ENCODE data around the gene OGT. TPM values are rescaled to one million over a fixed set of nuclear protein-coding genes. Genes with fewer than 3 reads are reported as not detected.
A peak's percentile ranks its signal among the peaks of the same experiment; 100 is the strongest.

The OGT gene
- total and polyA plus RNA-seq, 10 of the 15 experiments (the other 5 are each of a cell fraction or from before 2014, with no cell fraction given) = 38.2 to 671 (median 107) TPM

DNA sequence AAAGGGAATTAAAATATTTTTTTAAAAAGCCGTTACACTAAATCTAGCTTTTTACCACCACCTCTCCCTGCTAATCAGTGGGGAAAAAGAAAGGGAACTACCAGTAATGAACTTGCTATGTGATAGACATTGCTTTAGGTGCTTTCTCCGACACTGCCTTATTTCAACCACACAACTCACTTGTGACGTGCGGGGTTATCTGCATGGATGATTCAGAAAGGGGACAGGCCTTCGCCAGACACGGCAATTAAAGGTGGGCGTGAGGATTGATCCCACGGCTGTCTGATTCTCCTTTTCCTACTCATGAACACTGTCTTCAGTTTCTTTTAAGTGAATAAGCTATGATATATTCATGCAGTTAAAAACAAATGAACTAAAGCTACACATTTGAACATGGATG lies 86.3 kb downstream of the OGT start:
- H3K4me2 ChIP-seq (ENCODE audit: control insufficient read depth, insufficient read depth) = peak overlapping the region; percentile 80
- H2AFZ ChIP-seq (ENCODE audit: control insufficient read depth, low read depth, low read length) = no peak overlapping the region
- H3K9ac ChIP-seq (ENCODE audit: control insufficient read depth, insufficient read depth, low read length) = peak overlapping the region; percentile 65
- DNase-seq (ENCODE audit: low read depth, low spot score) = no peak
- H3K27ac ChIP-seq (ENCODE audit: control insufficient read depth, insufficient read depth) = peak overlapping the region; percentile 90
- no TSS peak for BruUV-seq (replicated peaks)
- peaks cover 22% of the 10 kb centered on the region for H3K79me2 ChIP-seq (ENCODE audit: control insufficient read depth, insufficient read depth, low read length)
- intact Hi-C loops (cut with micrococcal nuclease; ENCODE audit: unreplicated experiment) (loop anchor here (5.0 kb wide), 1 partner anchor 77 kb away; no protein-coding TSS in a partner anchor), in situ Hi-C loops (cut with MboI) (loop anchor here (5.0 kb wide), 1 partner anchor 33 kb away; no protein-coding TSS in a partner anchor)
- no peaks in the 10 kb centered on the region for H4K20me1 ChIP-seq (ENCODE audit: control insufficient read depth, insufficient read depth)
- no peak for FAIRE-seq
- SMC1A ChIA-PET (ENCODE audit: uncharacterized antibody, unreplicated experiment) = interaction anchor here (0.6 to 9.3 kb wide), 11 partner anchors 10 to 104 kb away, joined by 3 to 119 read pairs (median 4); partner anchors contain the start of gene OGT
- no peaks in the 10 kb centered on the region for H3K27me3 ChIP-seq (replicated peaks in 1 of 2; ENCODE audit: control insufficient read depth in 2 of 2, insufficient read depth in 2 of 2, low read length in 1 of 2)
- no peak overlapping the region for H3K4me3 ChIP-seq
- peak; percentile 39 for ATAC-seq
- WGBS (ENCODE audit: insufficient coverage, insufficient replicate concordance, low lambda C conversion rate, missing lambda C conversion rate) = 56% methylated on average over 8 of the region's 8 CpGs
- RAD21 ChIA-PET (ENCODE audit: unreplicated experiment) = interaction anchor here (0.9 to 3.8 kb wide), 9 partner anchors 14 to 88 kb away, joined by 3 to 24 read pairs (median 9); no protein-coding TSS in a partner anchor
- POLR2A ChIA-PET = interaction anchor here (1.5 to 2.4 kb wide), 4 partner anchors 10 to 85 kb away, joined by 4 to 10 read pairs (median 8); no protein-coding TSS in a partner anchor
- H3K36me3 ChIP-seq (ENCODE audit: control insufficient read depth in 2 of 2, insufficient read depth in 2 of 2, low read length in 1 of 2) = peaks cover 0 to 3% of the 10 kb centered on the region in 2 experiments; a peak in 2 of 4 replicates
- CTCF ChIA-PET = interaction anchor here (0.7 to 3.4 kb wide), 8 partner anchors 8 to 106 kb away, joined by 3 to 24 read pairs (median 4); no protein-coding TSS in a partner anchor
- no peaks in the 10 kb centered on the region; the same call in 1 of the 3 replicates for H3K9me3 ChIP-seq (replicated peaks; ENCODE audit: control insufficient read depth, insufficient read depth, low read length)
- peaks cover 48% of the 10 kb centered on the region for H3K4me1 ChIP-seq (ENCODE audit: control insufficient read depth, insufficient read depth, low read length)
- TF ChIP-seq, protein P1, sequence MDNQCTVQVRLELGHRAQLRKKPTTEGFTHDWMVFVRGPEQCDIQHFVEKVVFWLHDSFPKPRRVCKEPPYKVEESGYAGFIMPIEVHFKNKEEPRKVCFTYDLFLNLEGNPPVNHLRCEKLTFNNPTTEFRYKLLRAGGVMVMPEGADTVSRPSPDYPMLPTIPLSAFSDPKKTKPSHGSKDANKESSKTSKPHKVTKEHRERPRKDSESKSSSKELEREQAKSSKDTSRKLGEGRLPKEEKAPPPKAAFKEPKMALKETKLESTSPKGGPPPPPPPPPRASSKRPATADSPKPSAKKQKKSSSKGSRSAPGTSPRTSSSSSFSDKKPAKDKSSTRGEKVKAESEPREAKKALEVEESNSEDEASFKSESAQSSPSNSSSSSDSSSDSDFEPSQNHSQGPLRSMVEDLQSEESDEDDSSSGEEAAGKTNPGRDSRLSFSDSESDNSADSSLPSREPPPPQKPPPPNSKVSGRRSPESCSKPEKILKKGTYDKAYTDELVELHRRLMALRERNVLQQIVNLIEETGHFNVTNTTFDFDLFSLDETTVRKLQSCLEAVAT (IDR thresholded peaks at IDR 0.05) = no peak
- TF ChIP-seq ZNF24 (IDR thresholded peaks at IDR 0.05) = no peak
- TF ChIP-seq EED (IDR thresholded peaks at IDR 0.05; ENCODE audit: low read depth) = peak; percentile 55
- TF ChIP-seq DPF2 (IDR thresholded peaks at IDR 0.05) = 0 out of 2 replicates have a peak, but pooled peaks have one; percentile 11
- TF ChIP-seq ZNF217 (IDR thresholded peaks at IDR 0.05) = no peak
- no peak for TF ChIP-seq MTA3 (IDR thresholded peaks at IDR 0.05; ENCODE audit: borderline replicate concordance, low read length)
- peak; percentile 36; the same call in 1 of the 2 replicates for TF ChIP-seq CHD2 (IDR thresholded peaks at IDR 0.05; ENCODE audit: borderline replicate concordance, low read depth, low read length)
- no peak for TF ChIP-seq NBN (IDR thresholded peaks at IDR 0.05)
- TF ChIP-seq MYC (IDR thresholded peaks at IDR 0.05; ENCODE audit: insufficient read depth, insufficient read length, insufficient replicate concordance, low read length, severe bottlenecking) = no peak
- TF ChIP-seq CBFB (IDR thresholded peaks at IDR 0.05; ENCODE audit: low read depth) = 0 out of 2 replicates have a peak, but pooled peaks have one; percentile 19
- peak; percentile 53 for TF ChIP-seq IKZF1 (conservative IDR thresholded peaks at IDR 0.05)
- TF ChIP-seq, protein P2, sequence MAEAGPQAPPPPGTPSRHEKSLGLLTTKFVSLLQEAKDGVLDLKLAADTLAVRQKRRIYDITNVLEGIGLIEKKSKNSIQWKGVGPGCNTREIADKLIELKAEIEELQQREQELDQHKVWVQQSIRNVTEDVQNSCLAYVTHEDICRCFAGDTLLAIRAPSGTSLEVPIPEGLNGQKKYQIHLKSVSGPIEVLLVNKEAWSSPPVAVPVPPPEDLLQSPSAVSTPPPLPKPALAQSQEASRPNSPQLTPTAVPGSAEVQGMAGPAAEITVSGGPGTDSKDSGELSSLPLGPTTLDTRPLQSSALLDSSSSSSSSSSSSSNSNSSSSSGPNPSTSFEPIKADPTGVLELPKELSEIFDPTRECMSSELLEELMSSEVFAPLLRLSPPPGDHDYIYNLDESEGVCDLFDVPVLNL (IDR thresholded peaks at IDR 0.05; ENCODE audit: low read depth, low read length) = no peak
- TF ChIP-seq, protein P3, sequence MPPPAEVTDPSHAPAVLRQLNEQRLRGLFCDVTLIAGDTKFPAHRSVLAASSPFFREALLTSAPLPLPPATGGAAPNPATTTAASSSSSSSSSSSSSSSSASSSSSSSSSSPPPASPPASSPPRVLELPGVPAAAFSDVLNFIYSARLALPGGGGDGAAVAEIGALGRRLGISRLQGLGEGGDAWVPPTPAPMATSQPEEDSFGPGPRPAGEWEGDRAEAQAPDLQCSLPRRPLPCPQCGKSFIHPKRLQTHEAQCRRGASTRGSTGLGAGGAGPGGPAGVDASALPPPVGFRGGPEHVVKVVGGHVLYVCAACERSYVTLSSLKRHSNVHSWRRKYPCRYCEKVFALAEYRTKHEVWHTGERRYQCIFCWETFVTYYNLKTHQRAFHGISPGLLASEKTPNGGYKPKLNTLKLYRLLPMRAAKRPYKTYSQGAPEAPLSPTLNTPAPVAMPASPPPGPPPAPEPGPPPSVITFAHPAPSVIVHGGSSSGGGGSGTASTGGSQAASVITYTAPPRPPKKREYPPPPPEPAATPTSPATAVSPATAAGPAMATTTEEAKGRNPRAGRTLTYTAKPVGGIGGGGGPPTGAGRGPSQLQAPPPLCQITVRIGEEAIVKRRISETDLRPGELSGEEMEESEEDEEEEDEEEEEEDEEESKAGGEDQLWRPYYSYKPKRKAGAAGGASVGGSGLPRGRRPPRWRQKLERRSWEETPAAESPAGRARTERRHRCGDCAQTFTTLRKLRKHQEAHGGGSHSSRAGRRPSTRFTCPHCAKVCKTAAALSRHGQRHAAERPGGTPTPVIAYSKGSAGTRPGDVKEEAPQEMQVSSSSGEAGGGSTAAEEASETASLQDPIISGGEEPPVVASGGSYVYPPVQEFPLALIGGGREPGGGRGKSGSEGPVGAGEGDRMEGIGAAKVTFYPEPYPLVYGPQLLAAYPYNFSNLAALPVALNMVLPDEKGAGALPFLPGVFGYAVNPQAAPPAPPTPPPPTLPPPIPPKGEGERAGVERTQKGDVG (CRISPR knock-in tag; IDR thresholded peaks at IDR 0.05) = no peak
- TF ChIP-seq, protein P4, sequence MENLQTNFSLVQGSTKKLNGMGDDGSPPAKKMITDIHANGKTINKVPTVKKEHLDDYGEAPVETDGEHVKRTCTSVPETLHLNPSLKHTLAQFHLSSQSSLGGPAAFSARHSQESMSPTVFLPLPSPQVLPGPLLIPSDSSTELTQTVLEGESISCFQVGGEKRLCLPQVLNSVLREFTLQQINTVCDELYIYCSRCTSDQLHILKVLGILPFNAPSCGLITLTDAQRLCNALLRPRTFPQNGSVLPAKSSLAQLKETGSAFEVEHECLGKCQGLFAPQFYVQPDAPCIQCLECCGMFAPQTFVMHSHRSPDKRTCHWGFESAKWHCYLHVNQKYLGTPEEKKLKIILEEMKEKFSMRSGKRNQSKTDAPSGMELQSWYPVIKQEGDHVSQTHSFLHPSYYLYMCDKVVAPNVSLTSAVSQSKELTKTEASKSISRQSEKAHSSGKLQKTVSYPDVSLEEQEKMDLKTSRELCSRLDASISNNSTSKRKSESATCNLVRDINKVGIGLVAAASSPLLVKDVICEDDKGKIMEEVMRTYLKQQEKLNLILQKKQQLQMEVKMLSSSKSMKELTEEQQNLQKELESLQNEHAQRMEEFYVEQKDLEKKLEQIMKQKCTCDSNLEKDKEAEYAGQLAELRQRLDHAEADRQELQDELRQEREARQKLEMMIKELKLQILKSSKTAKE (IDR thresholded peaks at IDR 0.05; ENCODE audit: low read depth, poor library complexity, severe bottlenecking) = peak; percentile 96

Measured in GM12878 (cell line).